A549 (cell line): ENCODE data around the gene KCNJ14. TPM values are rescaled to one million over a fixed set of nuclear protein-coding genes. Genes with fewer than 3 reads are reported as not detected.

Experiments
- ATAC-seq, 2 experiments: fragments of 200-7000 bp in 1 of 2; fragments of >200 bp in 1 of 2; cut with Nextera tagmentation in 1 of 2; cut with Tn5 transposase in 1 of 2; 3 replicates each; pipeline versions ENCODE4 v1.8.0 to v1.9.1; 2018 to 2020; ENCODE audit warnings: mild to moderate bottlenecking in 1 of 2, moderate library complexity in 1 of 2
- CTCF ChIA-PET: fragments of 300-600 bp; sonication (Branson Sonifier 250); formaldehyde crosslinking; extraction: SDS; loops from one replicate; lab custom pipeline; 2021; ENCODE audit warnings: antibody characterized with exemption, inconsistent platforms; lab: Yijun Ruan, JAX
- POLR2A ChIA-PET: fragments of 350-600 bp; formaldehyde crosslinking; extraction: SDS; loops from one replicate; lab custom pipeline; 2021; ENCODE audit warnings: antibody characterized with exemption, inconsistent platforms; lab: Yijun Ruan, JAX
- DNase-seq, 2 experiments: peaks; one replicate each; pipeline versions ENCODE4 v3.0.0 to v3.0.0-alpha.2; 2011 to 2016; ENCODE audit warnings: low read depth in 1 of 2, low spot score in 1 of 2
- FAIRE-seq: peaks from 2 replicates; lab custom pipeline; 2011; peaks lifted over from hg19 to GRCh38; lab: Jason Lieb, UNC
- H3K27ac ChIP-seq, 2 experiments: fragments of >200 bp; sonication (Bioruptor Twin); formaldehyde crosslinking; 3 replicates each; pipeline ENCODE4 v1.5.1; 2016 to 2017
- H3K4me1 ChIP-seq: fragments of >200 bp; sonication (Bioruptor Twin); formaldehyde crosslinking; 3 replicates; pipeline ENCODE4 v1.6.1; 2016
- H3K4me2 ChIP-seq: fragments of >200 bp; sonication (Bioruptor Twin); formaldehyde crosslinking; 3 replicates; pipeline ENCODE4 v1.6.1; 2016
- H3K4me3 ChIP-seq: fragments of >200 bp; sonication (Bioruptor Twin); formaldehyde crosslinking; 3 replicates; pipeline ENCODE4 v1.5.1; 2016
- H3K9me3 ChIP-seq: fragments of >200 bp; sonication (Bioruptor Twin); formaldehyde crosslinking; 3 replicates; pipeline ENCODE4 v1.6.1; 2016
- CBX2 ChIP-seq: fragments of 200-600 bp; sonication (generic); IDR thresholded peaks from 2 replicates; pipeline ENCODE4 v1.6.1; 2016; ENCODE audit warnings: low read depth, mild to moderate bottlenecking, borderline replicate concordance
- CBX8 ChIP-seq: fragments of 200-600 bp; sonication (generic); IDR thresholded peaks from 2 replicates; pipeline ENCODE4 v1.6.1; 2016
- CHD2 ChIP-seq: fragments of 150-350 bp; IDR thresholded peaks from 2 replicates; pipeline ENCODE4 v1.6.1; 2014; ENCODE audit warnings: low read length; ENCODE audit not compliant: partially characterized antibody
- CHD4 ChIP-seq: fragments of 200-600 bp; sonication (generic); IDR thresholded peaks from 2 replicates; pipeline ENCODE4 v1.6.1; 2016; ENCODE audit warnings: antibody characterized with exemption, mild to moderate bottlenecking, borderline replicate concordance
- E2F6 ChIP-seq: IDR thresholded peaks from 2 replicates; pipeline ENCODE4 v1.6.1; 2012; ENCODE audit warnings: low read depth, borderline replicate concordance
- EHMT2 ChIP-seq: fragments of 200-600 bp; sonication (generic); IDR thresholded peaks from 2 replicates; pipeline ENCODE4 v1.6.1; 2016; ENCODE audit warnings: antibody characterized with exemption, low read depth, mild to moderate bottlenecking, moderate library complexity
- EP300 ChIP-seq, 2 experiments: fragments of >200 bp; sonication (Bioruptor Twin); formaldehyde crosslinking; IDR thresholded peaks; 2 replicates in 1 of 2; 3 replicates in 1 of 2; pipeline ENCODE4 v1.6.1; 2016 to 2017
- ESRRA ChIP-seq: fragments of 150-350 bp; IDR thresholded peaks from 2 replicates; pipeline ENCODE4 v1.6.1; 2014; ENCODE audit warnings: mild to moderate bottlenecking, low read length, borderline replicate concordance
- FOSL2 ChIP-seq, 2 experiments: fragments of 450-650 bp in 1 of 2; fragments of >200 bp in 1 of 2; sonication (Bioruptor Twin) in 1 of 2; formaldehyde crosslinking; IDR thresholded peaks; 2 replicates each; pipeline versions ENCODE4 v1.5.0 to v1.6.1; 2016 to 2020; ENCODE audit warnings: mild to moderate bottlenecking in 1 of 2, moderate library complexity in 1 of 2
- FOXS1 ChIP-seq: fragments of 250-450 bp; sonication (Bioruptor Pico); IDR thresholded peaks from 2 replicates; pipeline ENCODE4 v1.5.0; 2020; ENCODE audit warnings: mild to moderate bottlenecking, moderate library complexity
- GATA3 ChIP-seq: IDR thresholded peaks from 2 replicates; pipeline ENCODE4 v1.6.1; 2012; ENCODE audit warnings: borderline replicate concordance
- HMGXB4 ChIP-seq: fragments of 250-450 bp; sonication (Bioruptor Pico); IDR thresholded peaks from 2 replicates; pipeline ENCODE4 v1.5.0; 2021; ENCODE audit warnings: mild to moderate bottlenecking, moderate library complexity, borderline replicate concordance
- HOXA7 ChIP-seq: fragments of 250-450 bp; sonication (Bioruptor Pico); IDR thresholded peaks from 2 replicates; pipeline ENCODE4 v1.5.0; 2020; ENCODE audit warnings: mild to moderate bottlenecking, moderate library complexity
- HOXB5 ChIP-seq: fragments of 250-450 bp; sonication (Bioruptor Pico); IDR thresholded peaks from 2 replicates; pipeline ENCODE4 v1.5.0; 2020; ENCODE audit warnings: mild to moderate bottlenecking, moderate library complexity
- NFE2L2 ChIP-seq: fragments of 150-350 bp; conservative IDR thresholded peaks from 2 replicates; pipeline ENCODE4 v1.6.1; 2014; ENCODE audit warnings: low read length
- NPAS2 ChIP-seq: fragments of 250-450 bp; sonication (Bioruptor Pico); IDR thresholded peaks from 2 replicates; pipeline ENCODE4 v1.8.0; 2022; ENCODE audit warnings: mild to moderate bottlenecking, moderate library complexity, borderline replicate concordance
- NR3C1 ChIP-seq: fragments of >200 bp; sonication (Bioruptor Twin); formaldehyde crosslinking; IDR thresholded peaks from 3 replicates; pipeline ENCODE4 v1.6.1; 2017
- PHF8 ChIP-seq: fragments of 200-600 bp; sonication (generic); IDR thresholded peaks from 2 replicates; pipeline ENCODE4 v1.6.1; 2016; ENCODE audit warnings: low read depth, mild to moderate bottlenecking, antibody characterized with exemption, moderate library complexity, borderline replicate concordance
- POLR2A ChIP-seq: IDR thresholded peaks from 2 replicates; pipeline ENCODE4 v1.6.1; 2012; ENCODE audit warnings: mild to moderate bottlenecking, low read length
- RAD21 ChIP-seq, 2 experiments: fragments of >200 bp in 1 of 2; sonication (Bioruptor Twin) in 1 of 2; formaldehyde crosslinking in 1 of 2; IDR thresholded peaks in 1 of 2; conservative IDR thresholded peaks in 1 of 2; 2 replicates in 1 of 2; 3 replicates in 1 of 2; pipeline ENCODE4 v1.6.1; 2012 to 2018; ENCODE audit warnings: inconsistent platforms in 1 of 2
- RNF2 ChIP-seq: fragments of 200-600 bp; sonication (generic); IDR thresholded peaks from 2 replicates; pipeline ENCODE4 v1.6.1; 2016; ENCODE audit warnings: low read depth, mild to moderate bottlenecking, antibody characterized with exemption, moderate library complexity, borderline replicate concordance
- TFCP2L1 ChIP-seq: fragments of 250-450 bp; sonication (Bioruptor Pico); IDR thresholded peaks from 2 replicates; pipeline ENCODE4 v1.5.0; 2021; ENCODE audit warnings: mild to moderate bottlenecking
- TP53 ChIP-seq: fragments of 250-450 bp; sonication (Bioruptor Pico); IDR thresholded peaks from 2 replicates; pipeline ENCODE4 v1.5.0; 2021; ENCODE audit warnings: mild to moderate bottlenecking, moderate library complexity
- ZFP36 ChIP-seq: fragments of 450-650 bp; IDR thresholded peaks from 2 replicates; pipeline ENCODE4 v1.6.1; 2014; ENCODE audit warnings: borderline replicate concordance; ENCODE audit not compliant: partially characterized antibody
- ZNF302 ChIP-seq: fragments of 250-450 bp; sonication (Bioruptor Pico); IDR thresholded peaks from 2 replicates; pipeline ENCODE4 v1.9.0; 2021; ENCODE audit warnings: inconsistent platforms, mild to moderate bottlenecking, moderate library complexity
- ZSCAN20 ChIP-seq: fragments of 250-450 bp; sonication (Bioruptor Pico); IDR thresholded peaks from 2 replicates; pipeline ENCODE4 v1.8.0; 2022; ENCODE audit warnings: mild to moderate bottlenecking, moderate library complexity
- WGBS: methylation state at CpG from one replicate; pipeline ENCODE4 v1.1.6; 2017; ENCODE audit errors: missing lambda C conversion rate; 5-methylcytosine and 5-hydroxymethylcytosine counted together
- polyA plus RNA-seq, 4 experiments: library from polyadenylated mRNA; depleted of rRNA in 3 of 4; stranded (reverse); fragments of >200 nt; fragmentation: RNase III in 1 of 4; extraction: RNeasy Plus Mini Kit Qiagen cat#74134 plus additional on column Dnase treatment in 1 of 4; gene quantifications; 2 replicates in 3 of 4; 3 replicates in 1 of 4; pipeline ENCODE4 v1.2.3, GENCODE V29; 2011 to 2017
- TF ChIP-seq, protein P1 (sequence below): fragments of 250-450 bp; sonication (Bioruptor Pico); IDR thresholded peaks from 2 replicates; pipeline ENCODE4 v1.5.0; 2020; ENCODE audit warnings: low read depth, mild to moderate bottlenecking, moderate library complexity
- TF ChIP-seq, protein P2 (sequence below): IDR thresholded peaks from 2 replicates; pipeline ENCODE4 v1.6.1; 2012
- TF ChIP-seq, protein P3 (sequence below): IDR thresholded peaks from 2 replicates; pipeline ENCODE4 v1.6.1; 2012

The KCNJ14 gene
- polyA plus RNA-seq, 2 of the 4 experiments (the other 2 are of a cell fraction), result 1.3 to 1.9 TPM

DNA sequence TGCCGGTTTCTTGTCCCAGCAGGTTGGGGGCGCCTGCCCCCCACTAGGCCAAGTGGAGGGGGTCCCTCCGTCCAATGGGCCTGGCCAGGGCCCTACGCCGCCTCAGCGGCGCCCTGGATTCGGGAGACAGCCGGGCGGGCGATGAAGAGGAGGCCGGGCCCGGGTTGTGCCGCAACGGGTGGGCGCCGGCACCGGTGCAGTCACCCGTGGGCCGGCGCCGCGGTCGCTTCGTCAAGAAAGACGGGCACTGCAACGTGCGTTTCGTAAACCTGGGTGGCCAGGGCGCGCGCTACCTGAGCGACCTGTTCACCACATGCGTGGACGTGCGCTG, 6.2 kb downstream of the KCNJ14 start:
- no peak overlapping the region for H3K27ac ChIP-seq
- POLR2A ChIA-PET, result no interaction called here
- no peak for ATAC-seq
- CTCF ChIA-PET, result interaction anchor here (0.6 to 3.2 kb wide), 7 partner anchors 11 to 128 kb away, joined by 3 to 23 read pairs (median 4); partner anchors contain the start of gene GRWD1
- 97% methylated on average over 36 of the region's 36 CpGs for WGBS
- H3K4me1 ChIP-seq, result peaks cover 4% of the 10 kb centered on the region
- no peaks in the 10 kb centered on the region for H3K9me3 ChIP-seq
- H3K4me3 ChIP-seq, result no peak overlapping the region
- no peak for DNase-seq
- TF ChIP-seq FOSL2 (IDR thresholded peaks at IDR 0.05) (no peak), FOSL2 (CRISPR knock-in tag; IDR thresholded peaks at IDR 0.05) (no peak), HMGXB4 (CRISPR knock-in tag) (no peak), NFE2L2 (no peak), RNF2 (no peak), EP300 (IDR thresholded peaks at IDR 0.05) (no peak), CBX2 (no peak), EHMT2 (no peak), ESRRA (no peak), ZNF302 (CRISPR knock-in tag) (no peak), NR3C1 (no peak), CBX8 (no peak), GATA3 (no peak), RAD21 (conservative IDR thresholded peaks at IDR 0.05 in 1 of 2, IDR thresholded peaks at IDR 0.05 in 1 of 2) (no peak), PHF8 (no peak), TFCP2L1 (CRISPR knock-in tag) (no peak), ZSCAN20 (CRISPR knock-in tag) (no peak), CHD4 (no peak)
- TF ChIP-seq, protein P1, sequence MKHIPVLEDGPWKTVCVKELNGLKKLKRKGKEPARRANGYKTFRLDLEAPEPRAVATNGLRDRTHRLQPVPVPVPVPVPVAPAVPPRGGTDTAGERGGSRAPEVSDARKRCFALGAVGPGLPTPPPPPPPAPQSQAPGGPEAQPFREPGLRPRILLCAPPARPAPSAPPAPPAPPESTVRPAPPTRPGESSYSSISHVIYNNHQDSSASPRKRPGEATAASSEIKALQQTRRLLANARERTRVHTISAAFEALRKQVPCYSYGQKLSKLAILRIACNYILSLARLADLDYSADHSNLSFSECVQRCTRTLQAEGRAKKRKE, result no peak
- TF ChIP-seq, protein P2, sequence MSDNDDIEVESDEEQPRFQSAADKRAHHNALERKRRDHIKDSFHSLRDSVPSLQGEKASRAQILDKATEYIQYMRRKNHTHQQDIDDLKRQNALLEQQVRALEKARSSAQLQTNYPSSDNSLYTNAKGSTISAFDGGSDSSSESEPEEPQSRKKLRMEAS, result no peak
- no peak overlapping the region for H3K4me2 ChIP-seq
- FAIRE-seq, result no peak

DNA sequence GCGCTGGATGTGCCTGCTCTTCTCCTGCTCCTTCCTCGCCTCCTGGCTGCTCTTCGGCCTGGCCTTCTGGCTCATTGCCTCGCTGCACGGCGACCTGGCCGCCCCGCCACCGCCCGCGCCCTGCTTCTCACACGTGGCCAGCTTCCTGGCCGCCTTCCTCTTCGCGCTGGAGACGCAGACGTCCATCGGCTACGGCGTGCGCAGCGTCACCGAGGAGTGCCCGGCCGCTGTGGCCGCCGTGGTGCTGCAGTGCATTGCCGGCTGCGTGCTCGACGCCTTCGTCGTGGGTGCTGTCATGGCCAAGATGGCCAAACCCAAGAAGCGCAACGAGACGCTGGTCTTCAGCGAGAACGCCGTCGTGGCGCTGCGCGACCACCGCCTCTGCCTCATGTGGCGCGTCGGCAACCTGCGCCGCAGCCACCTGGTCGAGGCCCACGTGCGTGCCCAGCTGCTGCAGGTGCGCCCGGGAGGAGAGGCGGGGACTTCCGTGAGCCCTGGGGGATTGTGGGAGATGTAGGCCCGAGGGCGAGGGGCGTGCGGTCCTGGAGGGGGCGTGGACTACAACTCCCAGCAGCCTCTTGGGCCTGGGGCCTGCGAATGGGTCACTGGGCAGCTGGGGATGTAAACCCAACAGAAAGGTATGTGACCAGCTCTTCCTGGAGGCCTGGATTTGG, 6.7 kb downstream of the KCNJ14 start:
- H3K4me3 ChIP-seq, result no peak overlapping the region
- FAIRE-seq (no peak), DNase-seq (peak in 1 of 2 experiments; percentile 72), ATAC-seq (peak; percentile 49 to 68)
- 97% methylated on average over 62 of the region's 62 CpGs for WGBS
- no peak overlapping the region for H3K27ac ChIP-seq
- no peaks in the 10 kb centered on the region for H3K9me3 ChIP-seq
- H3K4me2 ChIP-seq, result no peak overlapping the region
- CTCF ChIA-PET, result interaction anchor here (0.7 to 3.2 kb wide), 3 partner anchors 11 to 44 kb away, joined by 3 to 23 read pairs (median 3); partner anchors contain the start of gene GRWD1
- POLR2A ChIA-PET, result no interaction called here
- TF ChIP-seq TP53 (CRISPR knock-in tag), result no peak
- no peak for TF ChIP-seq HOXB5
- TF ChIP-seq CHD2, result no peak
- no peak for TF ChIP-seq ZFP36
- TF ChIP-seq FOXS1 (CRISPR knock-in tag), result no peak
- TF ChIP-seq E2F6, result no peak
- TF ChIP-seq ZSCAN20 (CRISPR knock-in tag), result no peak
- TF ChIP-seq, protein P3, sequence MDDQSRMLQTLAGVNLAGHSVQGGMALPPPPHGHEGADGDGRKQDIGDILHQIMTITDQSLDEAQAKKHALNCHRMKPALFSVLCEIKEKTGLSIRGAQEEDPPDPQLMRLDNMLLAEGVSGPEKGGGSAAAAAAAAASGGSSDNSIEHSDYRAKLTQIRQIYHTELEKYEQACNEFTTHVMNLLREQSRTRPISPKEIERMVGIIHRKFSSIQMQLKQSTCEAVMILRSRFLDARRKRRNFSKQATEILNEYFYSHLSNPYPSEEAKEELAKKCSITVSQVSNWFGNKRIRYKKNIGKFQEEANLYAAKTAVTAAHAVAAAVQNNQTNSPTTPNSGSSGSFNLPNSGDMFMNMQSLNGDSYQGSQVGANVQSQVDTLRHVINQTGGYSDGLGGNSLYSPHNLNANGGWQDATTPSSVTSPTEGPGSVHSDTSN, result no peak
- TF ChIP-seq CHD4, result no peak
- no peak for TF ChIP-seq CBX8
- no peak for TF ChIP-seq PHF8
- TF ChIP-seq POLR2A, result no peak
- TF ChIP-seq NPAS2 (CRISPR knock-in tag), result no peak
- TF ChIP-seq CBX2, result no peak
- TF ChIP-seq HOXA7 (CRISPR knock-in tag), result no peak
- TF ChIP-seq NFE2L2, result no peak
- TF ChIP-seq ZNF302 (CRISPR knock-in tag), result no peak
- no peak for TF ChIP-seq GATA3
- peaks cover 9% of the 10 kb centered on the region for H3K4me1 ChIP-seq
